H9 (cell line): ENCODE data around the gene CCDC158. TPM values are rescaled to one million over a fixed set of nuclear protein-coding genes. Genes with fewer than 3 reads are reported as not detected.

Experiments used
- DNase-seq: peaks from one replicate; pipeline ENCODE4 v3.0.0-alpha.2; 2017
- H2AFZ ChIP-seq: one replicate; pipeline ENCODE4 v1.6.1; 2013; ENCODE audit warnings: mild to moderate bottlenecking, low read length, control low read depth, moderate library complexity
- H2AK5ac ChIP-seq: 2 replicates; pipeline ENCODE4 v1.6.1; 2013; ENCODE audit warnings: low read length, control low read depth, mixed read lengths; ENCODE audit not compliant: insufficient read length
- H2BK120ac ChIP-seq: one replicate; pipeline ENCODE4 v1.6.1; 2013; ENCODE audit warnings: low read depth, mild to moderate bottlenecking, low read length, control low read depth, inconsistent platforms; ENCODE audit not compliant: poor library complexity, severe bottlenecking
- H2BK12ac ChIP-seq: 2 replicates; pipeline ENCODE4 v1.6.1; 2013; ENCODE audit warnings: low read length, control low read depth, mixed read lengths, low read depth; ENCODE audit not compliant: insufficient read length
- H2BK15ac ChIP-seq: 2 replicates; pipeline ENCODE4 v1.6.1; 2013; ENCODE audit warnings: low read depth, low read length, control low read depth
- H2BK20ac ChIP-seq: one replicate; pipeline ENCODE4 v1.6.1; 2013; ENCODE audit warnings: low read depth, mild to moderate bottlenecking, low read length, control low read depth, inconsistent platforms; ENCODE audit not compliant: poor library complexity, severe bottlenecking
- H2BK5ac ChIP-seq: 2 replicates; pipeline ENCODE4 v1.6.1; 2013; ENCODE audit warnings: low read length, control low read depth, mixed read lengths; ENCODE audit not compliant: insufficient read length
- H3K14ac ChIP-seq: 2 replicates; pipeline ENCODE4 v1.6.1; 2013; ENCODE audit warnings: low read length, control low read depth; ENCODE audit not compliant: insufficient read depth
- H3K18ac ChIP-seq: 2 replicates; pipeline ENCODE4 v1.6.1; 2013; ENCODE audit warnings: low read depth, mild to moderate bottlenecking, mixed read lengths, low read length, control low read depth; ENCODE audit not compliant: insufficient read length
- H3K23ac ChIP-seq: 2 replicates; pipeline ENCODE4 v1.6.1; 2013; ENCODE audit warnings: low read length, control low read depth, mixed read lengths, low read depth; ENCODE audit not compliant: insufficient read length
- H3K23me2 ChIP-seq: 2 replicates; pipeline ENCODE4 v1.6.1; 2013; ENCODE audit warnings: low read depth, mild to moderate bottlenecking, mixed read lengths, low read length, control low read depth; ENCODE audit not compliant: insufficient read length, poor library complexity, severe bottlenecking
- H3K27ac ChIP-seq: 2 replicates; pipeline ENCODE4 v1.5.1; 2013; ENCODE audit warnings: low read length, control low read depth, mixed read lengths, low read depth; ENCODE audit not compliant: insufficient read length
- H3K27me3 ChIP-seq: 2 replicates; pipeline ENCODE4 v1.6.1; 2013; ENCODE audit warnings: low read length, control low read depth, inconsistent platforms; ENCODE audit not compliant: insufficient read depth
- H3K4ac ChIP-seq: 2 replicates; pipeline ENCODE4 v1.6.1; 2013; ENCODE audit warnings: low read depth, mild to moderate bottlenecking, control low read depth, inconsistent platforms, low read length, moderate library complexity
- H3K4me1 ChIP-seq: 2 replicates; pipeline ENCODE4 v1.6.1; 2013; ENCODE audit warnings: low read length, control low read depth, inconsistent platforms; ENCODE audit not compliant: insufficient read depth
- H3K4me2 ChIP-seq: 2 replicates; pipeline ENCODE4 v1.6.1; 2013; ENCODE audit warnings: low read length, control low read depth, mixed read lengths; ENCODE audit not compliant: insufficient read length, insufficient read depth
- H3K56ac ChIP-seq: 2 replicates; pipeline ENCODE4 v1.6.1; 2013; ENCODE audit warnings: low read depth, mild to moderate bottlenecking, mixed read lengths, low read length, control low read depth; ENCODE audit not compliant: insufficient read length
- H3K79me1 ChIP-seq: 2 replicates; pipeline ENCODE4 v1.6.1; 2013; ENCODE audit warnings: low read depth, mild to moderate bottlenecking, moderate library complexity, low read length, control low read depth, inconsistent platforms; ENCODE audit not compliant: insufficient read depth, poor library complexity, severe bottlenecking
- H3K79me2 ChIP-seq: 2 replicates; pipeline ENCODE4 v1.6.1; 2013; ENCODE audit warnings: low read length, control low read depth, inconsistent platforms; ENCODE audit not compliant: insufficient read depth
- H3K9ac ChIP-seq: 2 replicates; pipeline ENCODE4 v1.6.1; 2013; ENCODE audit warnings: low read length, control low read depth, mixed read lengths; ENCODE audit not compliant: insufficient read length; ENCODE audit errors: extremely low read depth
- H3K9me3 ChIP-seq: one replicate; pipeline ENCODE4 v1.6.1; 2013; ENCODE audit warnings: low read depth, low read length, inconsistent platforms; ENCODE audit not compliant: control insufficient read depth
- H3T11ph ChIP-seq: one replicate; pipeline ENCODE4 v1.6.1; 2013; ENCODE audit warnings: mild to moderate bottlenecking, low read length, control low read depth, inconsistent platforms
- H4K20me1 ChIP-seq: one replicate; pipeline ENCODE4 v1.6.1; 2013; ENCODE audit not compliant: control insufficient read depth, insufficient read length, insufficient read depth
- H4K5ac ChIP-seq: 2 replicates; pipeline ENCODE4 v1.6.1; 2013; ENCODE audit warnings: low read depth, mild to moderate bottlenecking, mixed read lengths, low read length, control low read depth; ENCODE audit not compliant: insufficient read length
- H4K8ac ChIP-seq: replicated peaks from 2 replicates; pipeline ENCODE4 v1.6.1; 2013; ENCODE audit warnings: low read length, control low read depth, mixed read lengths, low read depth; ENCODE audit not compliant: insufficient read length
- H4K91ac ChIP-seq: 2 replicates; pipeline ENCODE4 v1.6.1; 2013; ENCODE audit warnings: low read depth, mild to moderate bottlenecking, moderate library complexity, mixed read lengths, low read length, control low read depth; ENCODE audit not compliant: insufficient read length
- H3K27ac Mint-ChIP-seq, 3 experiments: 2 replicates in 2 of 3; 3 replicates in 1 of 3; pipeline ENCODE4 v1.8.0; 2020 to 2021; ENCODE audit warnings: mixed read lengths in 3 of 3, mild to moderate bottlenecking in 1 of 3, moderate library complexity in 1 of 3
- H3K27me3 Mint-ChIP-seq: 2 replicates; pipeline ENCODE4 v1.8.0; 2021; ENCODE audit warnings: low read depth, mild to moderate bottlenecking, moderate library complexity, mixed read lengths
- H3K36me3 Mint-ChIP-seq, 3 experiments: 2 replicates in 2 of 3; 3 replicates in 1 of 3; pipeline ENCODE4 v1.8.0; 2020 to 2021; ENCODE audit warnings: low read depth in 3 of 3, mixed read lengths in 3 of 3; ENCODE audit not compliant: insufficient read depth in 1 of 3
- H3K4me1 Mint-ChIP-seq, 2 experiments: 2 replicates each; pipeline ENCODE4 v1.8.0; 2020; ENCODE audit warnings: mixed read lengths in 2 of 2
- H3K4me3 Mint-ChIP-seq, 2 experiments: 2 replicates in 1 of 2; 3 replicates in 1 of 2; pipeline ENCODE4 v1.8.0; 2020 to 2021; ENCODE audit warnings: mild to moderate bottlenecking in 2 of 2, mixed read lengths in 2 of 2, moderate library complexity in 1 of 2
- H3K9me3 Mint-ChIP-seq, 2 experiments: 2 replicates in 1 of 2; 3 replicates in 1 of 2; pipeline ENCODE4 v1.8.0; 2020; ENCODE audit warnings: mild to moderate bottlenecking in 2 of 2, mixed read lengths in 2 of 2, moderate library complexity in 1 of 2
- WGBS: extraction: QIAGEN DNeasy Blood & Tissue Kit; methylation state at CpG from one replicate; pipeline ENCODE4 v1.1.7; 2013; ENCODE audit warnings: missing lambda C conversion rate, low lambda C conversion rate, mixed read lengths; ENCODE audit not compliant: insufficient read length; ENCODE audit errors: extremely low coverage; 5-methylcytosine and 5-hydroxymethylcytosine counted together
- total RNA-seq: library from RNA; stranded (reverse); gene quantifications from 2 replicates; pipeline ENCODE4 v1.2.1, GENCODE V29; 2021
- TF ChIP-seq, protein P1 (sequence below): fragments of 200-600 bp; sonication (generic); conservative IDR thresholded peaks from 3 replicates; pipeline ENCODE4 v1.8.0; 2021; ENCODE audit warnings: antibody characterized with exemption, mild to moderate bottlenecking

The CCDC158 gene
- total RNA-seq, 1 experiment from 2014 or later = not detected

DNA sequence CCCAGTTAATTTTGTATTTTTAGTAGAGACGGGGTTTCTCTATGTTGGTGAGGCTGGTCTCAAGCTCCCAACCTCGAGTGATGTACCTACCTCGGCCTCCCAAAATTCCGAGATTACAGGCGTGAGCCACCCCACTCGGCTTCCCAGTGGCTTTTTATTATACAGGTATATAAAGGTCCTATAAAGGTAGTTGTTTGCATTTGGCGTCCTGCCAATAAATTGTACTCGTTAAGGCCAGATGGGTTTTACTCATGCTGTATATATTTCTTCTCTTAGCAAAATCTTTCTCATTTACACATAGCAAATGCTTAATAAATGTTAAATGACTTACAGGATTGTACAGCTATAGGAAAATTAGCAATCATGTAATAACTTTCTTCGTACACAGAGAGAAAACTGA, 20.9 kb upstream of the CCDC158 start:
- Histone ChIP-seq H3K27ac (no peak overlapping the region), H2BK20ac (no peak overlapping the region), H4K8ac (no peak overlapping the region), H4K91ac (no peak overlapping the region), H2BK12ac (no peak overlapping the region), H3K9me3 (no peaks in the 10 kb centered on the region), H2BK15ac (no peak overlapping the region), H2BK5ac (no peak overlapping the region), H3K4ac (no peak overlapping the region), H2AK5ac (no peak overlapping the region), H3K18ac (no peak overlapping the region), H4K20me1 (no peaks in the 10 kb centered on the region), H3K9ac (no peak overlapping the region), H2AFZ (no peak overlapping the region), H3K4me1 (peaks cover 6% of the 10 kb centered on the region; the same call in 1 of the 2 replicates), H3K79me1 (no peaks in the 10 kb centered on the region), H3K27me3 (no peaks in the 10 kb centered on the region), H4K5ac (no peak overlapping the region), H3K23ac (no peak overlapping the region), H3K56ac (no peak overlapping the region), H3T11ph (no peak overlapping the region), H3K79me2 (no peaks in the 10 kb centered on the region), H2BK120ac (no peak overlapping the region), H3K4me2 (no peak overlapping the region), H3K14ac (no peak overlapping the region), H3K23me2 (no peaks in the 10 kb centered on the region)
- no CpG with 5 or more reads among the region's 9 CpGs for WGBS
- Mint-ChIP-seq H3K27me3 (no peaks in the 10 kb centered on the region), H3K36me3 (peaks cover 3 to 13% (median 11%) of the 10 kb centered on the region in 3 experiments; a peak in 5 of 7 replicates), H3K27ac (no peak overlapping the region), H3K9me3 (peaks cover 0 to 4% of the 10 kb centered on the region in 2 experiments; a peak in 1 of 5 replicates), H3K4me3 (no peak overlapping the region), H3K4me1 (peaks cover 19 to 24% of the 10 kb centered on the region in 2 experiments)
- TF ChIP-seq, protein P1, sequence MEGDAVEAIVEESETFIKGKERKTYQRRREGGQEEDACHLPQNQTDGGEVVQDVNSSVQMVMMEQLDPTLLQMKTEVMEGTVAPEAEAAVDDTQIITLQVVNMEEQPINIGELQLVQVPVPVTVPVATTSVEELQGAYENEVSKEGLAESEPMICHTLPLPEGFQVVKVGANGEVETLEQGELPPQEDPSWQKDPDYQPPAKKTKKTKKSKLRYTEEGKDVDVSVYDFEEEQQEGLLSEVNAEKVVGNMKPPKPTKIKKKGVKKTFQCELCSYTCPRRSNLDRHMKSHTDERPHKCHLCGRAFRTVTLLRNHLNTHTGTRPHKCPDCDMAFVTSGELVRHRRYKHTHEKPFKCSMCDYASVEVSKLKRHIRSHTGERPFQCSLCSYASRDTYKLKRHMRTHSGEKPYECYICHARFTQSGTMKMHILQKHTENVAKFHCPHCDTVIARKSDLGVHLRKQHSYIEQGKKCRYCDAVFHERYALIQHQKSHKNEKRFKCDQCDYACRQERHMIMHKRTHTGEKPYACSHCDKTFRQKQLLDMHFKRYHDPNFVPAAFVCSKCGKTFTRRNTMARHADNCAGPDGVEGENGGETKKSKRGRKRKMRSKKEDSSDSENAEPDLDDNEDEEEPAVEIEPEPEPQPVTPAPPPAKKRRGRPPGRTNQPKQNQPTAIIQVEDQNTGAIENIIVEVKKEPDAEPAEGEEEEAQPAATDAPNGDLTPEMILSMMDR = no peak
- no peak for DNase-seq
